Lung (tissue), 12 donors: Measurements from ENCODE around the gene RASL11B. TPM values are rescaled to one million over a fixed set of nuclear protein-coding genes. Genes with fewer than 3 reads are reported as not detected.

ENCODE experiments used
- ATAC-seq: fragments of 200-7000 bp; cut with Tn5 transposase; one replicate; pipeline ENCODE4 v1.9.1; 2020; ENCODE audit warnings: moderate number of reproducible peaks; ENCODE audit not compliant: insufficient read depth, low FRiP score
- DNase-seq, 3 donors: peaks; one replicate each; pipeline ENCODE4 v3.0.0-alpha.2; 2013 to 2017
- H3K27ac ChIP-seq, 2 donors: one replicate each; pipeline ENCODE4 v1.5.1; 2013; ENCODE audit warnings: mild to moderate bottlenecking in 2 of 2, moderate library complexity in 2 of 2, control low read depth in 1 of 2, inconsistent platforms in 1 of 2, low read depth in 1 of 2, low read length in 1 of 2
- H3K27me3 ChIP-seq, 3 donors: one replicate each; pipeline ENCODE4 v1.5.1; 2013; ENCODE audit warnings: low read length in 2 of 3; ENCODE audit not compliant: control insufficient read depth in 3 of 3, insufficient read depth in 3 of 3
- H3K36me3 ChIP-seq, 4 donors: one replicate each; pipeline ENCODE4 v1.5.1; 2013; ENCODE audit warnings: low read length in 4 of 4, mild to moderate bottlenecking in 1 of 4, moderate library complexity in 1 of 4; ENCODE audit not compliant: control insufficient read depth in 4 of 4, insufficient read depth in 4 of 4
- H3K4me1 ChIP-seq, 5 donors: one replicate each; pipeline ENCODE4 v1.5.1; 2013; ENCODE audit warnings: low read length in 5 of 5, mild to moderate bottlenecking in 2 of 5, moderate library complexity in 1 of 5; ENCODE audit not compliant: control insufficient read depth in 5 of 5, insufficient read depth in 5 of 5
- H3K4me3 ChIP-seq: one replicate; pipeline ENCODE4 v1.5.1; 2013; ENCODE audit warnings: mild to moderate bottlenecking, control low read depth, moderate library complexity
- H3K9ac ChIP-seq, 2 donors: one replicate each; pipeline ENCODE4 v1.5.1; 2013; ENCODE audit warnings: low read length in 2 of 2, control low read depth in 1 of 2; ENCODE audit not compliant: insufficient read depth in 1 of 2
- H3K9me3 ChIP-seq, 4 donors: one replicate each; pipeline ENCODE4 v1.5.1; 2013; ENCODE audit warnings: low read length in 3 of 4, mild to moderate bottlenecking in 1 of 4, moderate library complexity in 1 of 4; ENCODE audit not compliant: control insufficient read depth in 4 of 4, insufficient read depth in 3 of 4
- CTCF ChIP-seq: IDR thresholded peaks from 2 replicates; pipeline ENCODE4 v1.5.1; 2012; ENCODE audit warnings: mild to moderate bottlenecking; ENCODE audit errors: control extremely low read depth, extremely low read depth
- WGBS, 2 donors: extraction: QIAGEN DNeasy Blood & Tissue Kit; methylation state at CpG; one replicate each; pipeline ENCODE4 v1.1.7; 2013; 5-methylcytosine and 5-hydroxymethylcytosine counted together
- polyA plus RNA-seq, 2 donors: library from polyadenylated mRNA; stranded (reverse); fragments of 200-250 nt; gene quantifications; one replicate each; pipeline ENCODE4 v1.2.1, GENCODE V29; 2013
- total RNA-seq, 2 donors: library from RNA; depleted of rRNA in 1 of 2; stranded (reverse); fragments of >200 nt in 1 of 2; gene quantifications; one replicate each; pipeline ENCODE4 v1.2.1, GENCODE V29; 2014 to 2021
- donor health status: control.
- donor health status: control.
- donor health status: Bipolar disorder and iron deficiency.
- donor health status: healthy.
- donor health status: DM: yes; HTN: yes; CAD: no.

The RASL11B gene
- total and polyA plus RNA-seq, 4 donors = 1.0 to 5.7 (median 1.7) TPM

GRCh38 chr4:52842792-52843191 lies 19.3 kb upstream of the RASL11B start:
- H3K4me1 ChIP-seq = peaks cover 5 to 35% (median 14%) of the 10 kb centered on the region in 5 donors
- no peaks in the 10 kb centered on the region for H3K36me3 ChIP-seq
- H3K9me3 ChIP-seq = no peaks in the 10 kb centered on the region
- H3K27me3 ChIP-seq = no peaks in the 10 kb centered on the region
- no peak overlapping the region for H3K9ac ChIP-seq
- H3K4me3 ChIP-seq = no peak overlapping the region
- DNase-seq (peak in 1 of 3 donors; percentile 40), ATAC-seq (no peak)
- no peak overlapping the region for H3K27ac ChIP-seq
- 90 to 92% methylated on average over 3 of the region's 3 CpGs for WGBS, 2 donors
- TF ChIP-seq CTCF = no peak

- ATAC-seq (no peak), DNase-seq (no peak)
- Histone ChIP-seq H3K4me3 (no peak overlapping the region), H3K27ac (no peak overlapping the region), H3K27me3 (no peaks in the 10 kb centered on the region), H3K9me3 (no peaks in the 10 kb centered on the region), H3K4me1 (peaks cover 5 to 34% (median 14%) of the 10 kb centered on the region in 5 donors), H3K9ac (no peak overlapping the region), H3K36me3 (no peaks in the 10 kb centered on the region)
- WGBS, 2 donors = 85 to 94% methylated on average over 2 of the region's 2 CpGs
- no peak for TF ChIP-seq CTCF
Measured at GRCh38 chr4:52843351-52843750, 18.8 kb upstream of the RASL11B start.

GRCh38 chr4:52843958-52844357 lies 18.2 kb upstream of the RASL11B start:
- ATAC-seq (no peak), DNase-seq (no peak)
- H3K9me3 ChIP-seq = no peaks in the 10 kb centered on the region
- no peaks in the 10 kb centered on the region for H3K27me3 ChIP-seq
- no peak overlapping the region for H3K27ac ChIP-seq
- 27 to 57% methylated on average over 3 of the region's 3 CpGs for WGBS, 2 donors
- peaks cover 8 to 34% (median 10%) of the 10 kb centered on the region in 5 donors for H3K4me1 ChIP-seq
- no peak overlapping the region for H3K4me3 ChIP-seq
- H3K36me3 ChIP-seq = no peaks in the 10 kb centered on the region
- no peak for TF ChIP-seq CTCF
- H3K9ac ChIP-seq = no peak overlapping the region

- Histone ChIP-seq H3K4me3 (no peak overlapping the region), H3K36me3 (no peaks in the 10 kb centered on the region), H3K27me3 (no peaks in the 10 kb centered on the region), H3K4me1 (peaks cover 8 to 28% (median 10%) of the 10 kb centered on the region in 5 donors), H3K9me3 (no peaks in the 10 kb centered on the region), H3K9ac (no peak overlapping the region), H3K27ac (no peak overlapping the region)
- TF ChIP-seq CTCF = no peak
- DNase-seq (no peak), ATAC-seq (no peak)
- WGBS, 2 donors = 97% methylated on average over 2 of the region's 2 CpGs
Measured at GRCh38 chr4:52844596-52844995, 17.5 kb upstream of the RASL11B start.
